NB4 (cell line): ENCODE results near the gene CROCC2.

Source experiments
- DNase-seq: peaks from one replicate; pipeline ENCODE4 v3.0.0; 2010; ENCODE audit warnings: low read depth
- H3K4me3 ChIP-seq: one replicate; pipeline ENCODE4 v1.5.1; 2011; ENCODE audit warnings: mild to moderate bottlenecking, low read depth, low read length, moderate library complexity
- CTCF ChIP-seq: IDR thresholded peaks from one replicate; pipeline ENCODE4 v1.5.1; 2012; ENCODE audit warnings: low read depth, low read length
- MAX ChIP-seq: IDR thresholded peaks from 2 replicates; pipeline ENCODE4 v1.6.1; 2011; ENCODE audit warnings: low read depth, low read length
- MYC ChIP-seq: IDR thresholded peaks from 2 replicates; pipeline ENCODE4 v1.6.1; 2011; ENCODE audit warnings: low read depth, low read length
- POLR2A ChIP-seq: IDR thresholded peaks from 2 replicates; pipeline ENCODE4 v1.6.1; 2011; ENCODE audit warnings: mild to moderate bottlenecking; ENCODE audit not compliant: insufficient read length; ENCODE audit errors: extremely low read depth

The CROCC2 gene

GRCh38 chr2:240902615-240903041 lies 3.5 kb upstream of the CROCC2 start:
- TF ChIP-seq POLR2A = no peak
- no peak for TF ChIP-seq MYC
- TF ChIP-seq CTCF = no peak
- TF ChIP-seq MAX = no peak
- no peak for DNase-seq
- H3K4me3 ChIP-seq = no peak overlapping the region

GRCh38 chr2:240903191-240904060 lies 2.7 kb upstream of the CROCC2 start:
- TF ChIP-seq MAX = no peak
- no peak for TF ChIP-seq MYC
- TF ChIP-seq CTCF = no peak
- TF ChIP-seq POLR2A = no peak
- no peak for DNase-seq
- H3K4me3 ChIP-seq = no peak overlapping the region

GRCh38 chr2:240904216-240905175 lies 1.6 kb upstream of the CROCC2 start:
- TF ChIP-seq CTCF = no peak
- no peak overlapping the region for H3K4me3 ChIP-seq
- no peak for DNase-seq

- DNase-seq = no peak
- TF ChIP-seq MAX (no peak), POLR2A (no peak), CTCF (no peak), MYC (no peak)
- no peak overlapping the region for H3K4me3 ChIP-seq
Measured at GRCh38 chr2:240905176-240905781, 857 bp upstream of the CROCC2 start.

GRCh38 chr2:240906911-240907590 lies 915 bp downstream of the CROCC2 start:
- H3K4me3 ChIP-seq = no peak overlapping the region
- no peak for DNase-seq
- TF ChIP-seq CTCF = no peak
- no peak for TF ChIP-seq MAX
- TF ChIP-seq POLR2A = no peak
- no peak for TF ChIP-seq MYC
